EL (cell line): Measurements from ENCODE around the gene INTS6L.

Experiments
- DNase-seq: peaks from one replicate; pipeline ENCODE4 v3.0.0-alpha.2; 2016

INTS6L gene

DNA sequence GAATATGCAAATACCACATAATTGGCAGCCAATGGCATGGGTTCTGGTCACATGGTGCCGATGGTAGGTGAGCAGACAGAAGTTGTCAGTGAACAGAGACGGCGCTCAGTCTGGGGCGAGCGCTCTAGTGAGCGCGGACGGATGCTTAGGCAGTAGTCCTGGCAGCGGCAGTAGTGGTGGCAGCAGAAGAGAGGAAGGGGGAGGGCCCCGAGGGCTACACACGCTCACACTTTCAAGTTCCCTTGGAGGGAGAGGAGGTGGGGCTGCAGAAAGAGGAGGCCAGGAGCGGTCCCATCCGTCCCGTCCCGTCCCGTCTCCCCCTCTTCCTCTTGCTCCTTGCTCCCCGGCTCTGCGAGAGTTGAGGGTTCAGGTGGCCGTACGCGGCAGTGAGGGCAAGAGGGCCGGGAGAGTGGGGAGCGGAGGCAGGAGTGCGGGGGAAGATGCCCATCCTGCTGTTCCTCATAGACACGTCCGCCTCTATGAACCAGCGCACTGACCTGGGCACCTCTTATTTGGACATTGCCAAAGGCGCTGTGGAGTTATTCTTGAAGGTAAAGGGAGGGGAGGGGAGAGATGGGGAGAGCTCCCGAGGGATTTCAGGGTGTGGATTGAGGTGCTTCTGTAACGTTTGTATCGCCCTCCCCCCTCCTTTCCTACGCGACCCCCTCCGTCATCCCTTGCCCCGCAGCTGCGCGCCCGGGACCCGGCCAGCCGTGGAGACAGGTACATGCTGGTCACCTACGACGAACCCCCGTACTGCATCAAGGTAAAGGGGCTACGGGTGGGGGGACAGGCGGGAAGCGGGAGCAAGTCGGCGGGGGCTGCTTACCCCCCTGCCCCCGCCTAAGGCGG lies at the start of gene INTS6L:
TSS of gene INTS6L (plus strand) at position 108 of the 852 bp plus-strand sequence. CDS start at position 441, 333 bp downstream.
- peak; percentile 86 for DNase-seq

- DNase-seq = no peak
Observed at GRCh38 chrX:135476378-135476777, 44.1 kb upstream of the INTS6L start.

DNA sequence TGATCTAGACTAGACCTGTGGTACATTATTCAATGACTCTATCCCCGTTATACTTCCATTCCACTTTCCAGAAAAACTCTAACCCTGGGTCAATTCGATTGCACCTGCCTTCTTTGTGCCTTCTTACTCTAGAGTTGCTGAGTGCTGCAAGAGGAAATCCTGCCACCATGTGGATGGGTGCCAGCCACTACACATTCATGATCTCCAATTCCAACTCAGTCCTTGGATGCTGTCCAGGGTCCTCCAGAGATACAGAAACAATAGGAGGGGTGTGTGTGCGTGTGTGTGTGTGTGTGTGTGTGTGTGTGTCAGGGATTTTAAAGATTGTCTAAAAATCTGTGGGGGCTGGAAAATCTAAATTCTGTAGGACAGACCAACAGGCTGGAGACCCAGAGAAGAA lies 42.9 kb upstream of the INTS6L start:
- peak; percentile 47 for DNase-seq

DNA sequence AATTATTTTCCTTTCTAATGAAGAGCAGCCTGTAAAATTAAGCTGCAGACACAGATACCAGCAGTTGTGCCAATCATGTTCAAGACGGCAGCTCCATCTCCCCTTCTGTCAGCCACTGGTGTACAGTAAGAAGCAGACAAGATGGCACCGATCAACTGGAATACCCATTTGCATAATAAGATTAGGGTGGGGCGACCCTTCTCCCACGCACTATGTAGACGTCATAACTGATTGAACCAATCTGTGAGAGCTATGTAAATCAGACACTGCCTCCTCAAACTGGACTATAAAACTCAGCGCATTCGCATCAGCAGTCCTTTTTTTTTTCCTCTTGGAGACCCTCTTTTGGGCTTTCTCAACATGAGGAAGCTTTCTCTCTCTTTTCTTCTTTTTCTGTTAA lies 40.4 kb upstream of the INTS6L start:
- no peak for DNase-seq

- DNase-seq = no peak
Observed at GRCh38 chrX:135481696-135482179, 38.7 kb upstream of the INTS6L start.

DNA sequence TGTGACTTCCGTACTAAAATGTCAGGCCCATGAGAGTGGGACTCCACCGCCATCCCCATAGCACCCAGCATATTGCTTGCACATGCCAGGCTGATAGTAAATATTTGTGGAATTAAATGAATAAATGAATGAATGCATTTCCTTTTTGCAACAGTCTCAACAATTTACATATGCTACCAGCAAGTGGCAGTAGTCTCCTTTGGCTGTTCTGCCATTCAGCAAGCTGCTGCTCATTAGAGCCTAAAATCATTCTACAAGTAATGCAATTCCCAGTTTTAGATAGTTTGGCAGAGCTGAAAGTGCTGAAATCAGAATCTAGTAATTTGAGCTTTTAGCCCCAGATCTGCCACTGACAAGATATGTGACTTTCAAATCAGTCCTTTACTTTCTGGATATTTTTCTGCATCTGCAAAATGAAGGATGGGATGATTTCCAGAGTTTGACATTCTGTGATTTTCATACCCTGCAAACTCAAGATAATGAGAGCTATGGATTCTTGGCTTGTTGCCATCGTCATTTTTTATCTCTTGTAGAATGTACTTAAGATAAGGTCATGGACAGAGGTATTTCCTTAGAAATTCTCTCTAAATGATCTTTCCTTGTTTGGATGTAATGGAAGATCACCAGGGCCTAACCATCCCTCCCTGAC lies 35.7 kb upstream of the INTS6L start:
- DNase-seq = peak; percentile 24

GRCh38 chrX:135489542-135489941 lies 30.9 kb upstream of the INTS6L start:
- no peak for DNase-seq

- DNase-seq = no peak
Observed at GRCh38 chrX:135490979-135491514, 29.4 kb upstream of the INTS6L start.

- no peak for DNase-seq
Observed at GRCh38 chrX:135494453-135494852, 26.0 kb upstream of the INTS6L start.

DNA sequence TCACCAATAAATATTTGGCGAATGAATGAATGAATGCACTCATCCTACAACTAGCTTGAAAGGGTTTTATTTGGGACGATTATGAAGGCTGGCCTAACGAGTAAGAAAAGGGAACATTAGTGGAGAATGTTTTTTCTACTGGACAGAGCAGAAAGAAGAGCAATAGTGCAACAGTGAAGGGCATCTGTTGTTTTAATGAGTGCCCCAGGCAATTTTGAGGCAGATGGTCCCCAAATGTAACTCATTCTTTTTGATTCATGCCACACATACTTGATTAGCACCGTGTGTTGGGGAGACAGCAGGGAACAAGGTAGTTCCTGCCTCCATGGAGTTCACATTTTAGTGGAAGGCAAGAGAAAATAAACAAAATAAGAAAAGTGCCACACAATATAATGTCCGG lies 22.7 kb upstream of the INTS6L start:
- no peak for DNase-seq

GRCh38 chrX:135498236-135498635 lies 22.2 kb upstream of the INTS6L start:
- DNase-seq = no peak

- DNase-seq = no peak
Observed at GRCh38 chrX:135505351-135505750, 15.1 kb upstream of the INTS6L start.

DNA sequence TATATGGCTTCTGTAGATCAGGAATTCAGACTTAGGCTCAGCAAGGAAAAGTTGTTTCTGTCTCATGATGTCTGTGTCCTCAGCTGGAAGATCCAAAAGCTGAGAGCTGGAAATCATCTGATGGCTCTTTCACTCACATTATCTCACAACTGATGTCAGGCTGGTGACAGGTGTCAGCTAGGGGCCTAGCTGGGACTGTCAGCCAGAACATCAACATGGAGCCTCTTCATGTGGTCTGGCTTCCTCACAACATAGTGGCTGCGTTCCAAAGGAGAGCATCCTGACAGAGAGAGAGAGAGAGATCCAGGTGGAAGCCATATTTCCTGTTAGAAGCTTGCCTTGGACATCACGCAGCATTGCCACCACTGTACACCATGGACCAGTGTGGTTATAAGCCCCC lies 10.6 kb upstream of the INTS6L start:
- DNase-seq = no peak

- DNase-seq = no peak
Observed at GRCh38 chrX:135512508-135513129, 7.8 kb upstream of the INTS6L start.

DNA sequence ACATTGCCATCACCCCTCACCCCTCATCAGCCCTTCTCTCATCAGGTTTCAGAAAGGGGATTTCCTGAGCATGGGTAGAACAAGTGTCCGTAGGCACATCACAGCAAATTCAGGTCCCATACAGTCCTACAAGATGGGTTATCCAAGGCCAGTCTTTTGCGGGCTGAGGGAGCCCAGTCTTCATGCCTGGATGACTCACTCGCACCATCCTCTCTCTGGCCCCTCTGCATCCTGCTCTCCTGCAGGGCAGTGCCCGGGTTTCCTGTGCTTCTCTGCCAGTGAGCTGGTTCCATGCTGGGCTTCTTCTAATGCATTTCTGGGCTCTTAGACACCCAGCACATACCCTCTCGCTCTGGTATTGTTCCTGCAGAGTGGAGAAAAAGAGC lies 7.3 kb upstream of the INTS6L start:
- DNase-seq = peak; percentile 0

DNA sequence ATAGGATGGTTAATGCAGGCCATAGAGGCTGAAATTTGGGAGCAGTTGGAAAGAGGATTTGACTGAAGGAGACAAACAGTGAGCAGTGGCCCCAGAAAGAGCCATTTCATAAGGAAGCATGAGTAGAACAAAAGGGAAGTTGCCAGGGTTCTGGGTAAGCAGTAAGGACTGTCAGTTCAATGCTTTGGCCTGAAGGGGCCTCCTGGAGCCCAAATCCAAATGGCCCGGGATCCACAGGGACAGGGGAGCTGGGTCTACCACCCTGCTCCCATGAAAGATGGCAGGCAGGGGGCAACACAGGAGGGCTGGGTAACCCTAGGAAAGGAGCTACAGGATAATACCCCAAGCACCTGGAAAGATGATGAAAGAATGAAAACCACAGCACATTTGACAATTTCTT lies 4.1 kb upstream of the INTS6L start:
- DNase-seq = no peak

DNA sequence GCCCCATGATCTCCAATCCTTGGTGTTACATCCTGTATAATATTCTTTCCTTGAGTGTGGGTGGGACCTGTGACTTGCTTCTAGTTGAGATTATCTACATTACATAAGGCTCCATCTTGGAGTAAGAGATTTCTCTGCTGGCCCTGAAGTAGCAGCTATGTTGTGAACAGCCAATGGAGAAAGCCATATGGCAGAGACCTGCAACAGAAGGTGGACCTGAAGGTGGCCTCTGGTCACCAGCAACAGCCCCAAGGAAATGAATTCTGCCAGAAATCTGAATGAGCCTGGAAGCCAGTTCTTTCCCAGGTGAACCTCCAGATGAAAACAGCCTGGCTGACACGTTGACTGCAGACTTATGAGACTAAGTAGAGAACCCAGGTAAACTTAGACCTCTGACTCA lies 2.3 kb upstream of the INTS6L start:
- DNase-seq = no peak

- peak; percentile 30 for DNase-seq
Observed at GRCh38 chrX:135520022-135520552, 373 bp upstream of the INTS6L start.

DNA sequence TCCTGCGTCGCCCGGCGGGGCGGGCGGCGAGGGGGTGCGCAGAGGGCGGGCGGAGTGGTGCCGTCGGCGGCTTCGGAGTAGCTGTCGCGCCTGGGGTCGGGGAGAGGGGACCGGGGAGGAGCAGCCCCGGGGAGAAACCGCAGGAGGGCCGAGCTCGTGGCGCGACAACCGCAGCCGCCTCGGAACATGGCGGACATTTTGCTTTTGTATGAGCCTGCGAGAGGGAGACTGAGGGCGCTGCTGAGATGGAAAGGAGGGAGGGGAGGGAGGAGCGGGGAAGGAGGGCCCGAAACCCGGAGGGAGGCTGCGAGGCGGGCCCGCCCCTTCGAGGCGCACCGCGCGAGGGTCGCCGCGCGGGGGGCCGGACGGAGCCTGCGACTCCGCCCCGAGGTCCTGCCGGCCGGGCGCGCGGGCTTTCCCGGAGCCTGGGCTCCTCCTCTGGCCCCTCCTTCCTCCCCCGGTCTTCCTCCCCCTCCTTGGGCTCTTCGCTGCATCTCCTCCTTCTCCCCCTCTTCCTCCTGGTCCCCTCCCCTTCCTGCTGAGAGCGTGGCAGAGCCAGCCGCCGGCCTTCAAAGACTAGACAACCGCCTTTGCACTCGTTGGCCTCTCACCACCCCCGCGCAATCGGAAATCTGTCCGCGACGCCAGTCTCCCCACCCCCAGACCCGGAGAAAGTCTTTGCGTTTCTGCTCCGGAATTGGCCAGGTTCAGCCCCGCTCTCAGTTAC lies 1.1 kb downstream of the INTS6L start:
- DNase-seq = peak; percentile 92

GRCh38 chrX:135522132-135522530 lies 1.7 kb downstream of the INTS6L start:
- DNase-seq = no peak

DNA sequence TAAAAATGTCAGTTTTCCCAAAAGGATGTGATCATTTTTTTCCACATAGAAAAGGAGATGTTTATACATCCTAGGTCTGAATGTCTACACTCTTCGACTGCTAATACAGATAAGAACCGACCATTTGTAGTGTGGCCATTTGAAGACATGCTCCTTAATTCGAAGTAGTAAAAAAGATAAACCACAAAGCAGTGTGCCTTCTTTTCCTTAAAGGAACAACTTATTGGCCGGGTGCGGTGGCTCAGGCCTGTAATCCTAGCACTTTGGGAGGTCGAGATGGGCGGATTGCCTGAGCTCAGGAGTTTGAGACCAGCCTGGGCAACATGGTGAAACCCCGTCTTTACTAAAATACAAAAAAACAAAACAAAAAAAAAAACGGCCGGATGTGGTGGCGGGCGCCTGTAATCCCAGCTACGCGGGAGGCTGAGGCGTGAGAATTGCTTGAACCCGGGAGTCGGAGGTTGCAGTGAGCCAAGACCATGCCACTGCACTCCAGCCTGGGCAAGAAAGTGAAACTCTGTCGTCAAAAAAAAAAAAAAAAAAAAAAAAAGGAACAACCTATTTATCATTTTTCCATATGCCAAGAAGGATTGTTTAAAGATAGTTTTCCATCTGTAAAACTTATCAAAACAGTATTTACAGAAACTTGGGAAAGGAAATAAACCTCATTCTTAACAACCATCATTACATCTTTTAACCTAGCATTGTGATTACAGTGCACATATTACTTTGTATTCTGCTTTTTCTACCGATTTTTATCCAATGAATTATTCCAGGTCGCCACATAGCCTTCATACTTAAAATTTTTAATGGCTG lies 2.6 kb downstream of the INTS6L start:
- DNase-seq = no peak

DNA sequence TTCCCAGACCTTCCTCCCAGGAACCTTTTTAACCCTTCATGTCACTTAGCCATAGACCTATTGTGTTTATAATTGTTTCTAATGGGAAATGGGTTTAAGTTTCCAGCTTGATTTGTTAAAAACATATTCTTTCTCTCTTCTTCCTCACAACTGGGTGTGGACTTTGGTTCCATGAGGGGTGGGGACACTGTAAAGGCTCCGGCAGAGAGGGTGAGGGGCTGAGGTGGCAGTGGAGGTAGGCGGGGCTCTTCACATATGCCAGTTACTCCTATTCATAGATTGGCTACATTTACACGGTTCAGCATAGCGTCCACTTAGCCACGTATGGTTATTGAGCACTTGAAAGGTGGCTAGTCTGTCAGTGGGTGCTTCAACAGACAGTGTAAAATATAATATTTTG lies 7.8 kb downstream of the INTS6L start:
- DNase-seq = no peak
